Measurements from ENCODE around the gene JAK3.

GRCh38 chr19:17846146-17846545 is 1.6 kb downstream of the JAK3 start:
- TF ChIP-seq CTCF (IDR thresholded peaks at IDR 0.05; ENCODE audit: extremely low read depth in 1 of 2, insufficient read depth in 1 of 2, low read depth in 1 of 2, low read length in 2 of 2) (no peak), POLR2AphosphoS5 (IDR thresholded peaks at IDR 0.05; ENCODE audit: insufficient read depth, low read depth, low read length) (no peak), EZH2 (IDR thresholded peaks at IDR 0.05; ENCODE audit: borderline replicate concordance, low read depth, low read length, severe bottlenecking) (no peak)

All from endothelial cell of umbilical vein (primary cell).